ENCODE measurements around the gene MSH5. TPM values are rescaled to one million over a fixed set of nuclear protein-coding genes. Genes with fewer than 3 reads are reported as not detected.

The MSH5 gene
- total RNA-seq, 2 donors from 2014 or later = 13.3 to 34.2 TPM

GRCh38 chr6:31761343-31761742 lies 21.5 kb downstream of the MSH5 start:
- no peak overlapping the region for H3K9ac ChIP-seq (ENCODE audit: low read depth in 2 of 2, low read length in 2 of 2)
- TF ChIP-seq CTCF (IDR thresholded peaks at IDR 0.05) = no peak
- intact Hi-C loops (cut with DNase I) = loop anchor here (10.0 kb wide), 1 partner anchor 193 kb away; the partner anchor contains the start of genes NELFE and SKIC2
- no peaks in the 10 kb centered on the region for H3K4me1 ChIP-seq
- H3K4me3 ChIP-seq = no peak overlapping the region
- no peaks in the 10 kb centered on the region for H3K9me3 ChIP-seq
- no peaks in the 10 kb centered on the region for H3K27me3 ChIP-seq
- H3K36me3 ChIP-seq = no peaks in the 10 kb centered on the region
- no peak for DNase-seq
- no peak overlapping the region for H3K27ac ChIP-seq

GRCh38 chr6:31762356-31762755 lies 22.6 kb downstream of the MSH5 start, which contains the start of gene SAPCD1:
Gene SAPCD1, plus strand, starts transcription at chr6:31762656. Its CDS starts 399 bp downstream, at chr6:31763055.
- Histone ChIP-seq H3K4me1 (no peaks in the 10 kb centered on the region), H3K27ac (no peak within 1 kb of the TSS), H3K9me3 (no peaks in the 10 kb centered on the region), H3K27me3 (no peaks in the 10 kb centered on the region), H3K4me3 (no peak within 1 kb of the TSS), H3K36me3 (no peaks in the 10 kb centered on the region), H3K9ac (ENCODE audit: low read depth in 2 of 2, low read length in 2 of 2) (no peak within 1 kb of the TSS)
- TF ChIP-seq CTCF (IDR thresholded peaks at IDR 0.05) = no peak
- no peak for DNase-seq
- intact Hi-C loops (cut with DNase I) = loop anchor here (10.0 kb wide), 1 partner anchor 192 kb away; the partner anchor contains the start of genes NELFE and SKIC2

- TF ChIP-seq CTCF (IDR thresholded peaks at IDR 0.05) = no peak
- H3K9me3 ChIP-seq = no peaks in the 10 kb centered on the region
- H3K4me1 ChIP-seq = no peaks in the 10 kb centered on the region
- intact Hi-C loops (cut with DNase I) = loop anchor here (10.0 kb wide), 1 partner anchor 192 kb away; the partner anchor contains the start of genes NELFE and SKIC2
- H3K27ac ChIP-seq = no peak overlapping the region
- H3K36me3 ChIP-seq = no peaks in the 10 kb centered on the region
- DNase-seq = no peak
- no peak overlapping the region for H3K9ac ChIP-seq (ENCODE audit: low read depth in 2 of 2, low read length in 2 of 2)
- H3K27me3 ChIP-seq = no peaks in the 10 kb centered on the region
- no peak overlapping the region for H3K4me3 ChIP-seq
These were observed 23.2 kb downstream of the MSH5 start for GRCh38 chr6:31762878-31763618.

- TF ChIP-seq CTCF (IDR thresholded peaks at IDR 0.05) = no peak
- no peaks in the 10 kb centered on the region for H3K27me3 ChIP-seq
- H3K27ac ChIP-seq = no peak overlapping the region
- intact Hi-C loops (cut with DNase I) = loop anchor here (10.0 kb wide), 1 partner anchor 191 kb away; the partner anchor contains the start of genes NELFE and SKIC2
- H3K4me1 ChIP-seq = no peaks in the 10 kb centered on the region
- DNase-seq = no peak
- no peaks in the 10 kb centered on the region for H3K9me3 ChIP-seq
- H3K4me3 ChIP-seq = no peak overlapping the region
- no peak overlapping the region for H3K9ac ChIP-seq (ENCODE audit: low read depth in 2 of 2, low read length in 2 of 2)
- no peaks in the 10 kb centered on the region for H3K36me3 ChIP-seq
These were observed 23.8 kb downstream of the MSH5 start for GRCh38 chr6:31763619-31763940.

- no peak overlapping the region for H3K9ac ChIP-seq (ENCODE audit: low read depth in 2 of 2, low read length in 2 of 2)
- intact Hi-C loops (cut with DNase I) = loop anchor here (10.0 kb wide), 1 partner anchor 191 kb away; the partner anchor contains the start of genes NELFE and SKIC2
- H3K27me3 ChIP-seq = no peaks in the 10 kb centered on the region
- TF ChIP-seq CTCF (IDR thresholded peaks at IDR 0.05) = no peak
- H3K36me3 ChIP-seq = no peaks in the 10 kb centered on the region
- H3K27ac ChIP-seq = no peak overlapping the region
- no peak for DNase-seq
- no peaks in the 10 kb centered on the region for H3K4me1 ChIP-seq
- no peak overlapping the region for H3K4me3 ChIP-seq
- H3K9me3 ChIP-seq = no peaks in the 10 kb centered on the region
These were observed 24.4 kb downstream of the MSH5 start for GRCh38 chr6:31764198-31764597.
